Measurements from ENCODE around the gene NSUN5. TPM values are rescaled to one million over a fixed set of nuclear protein-coding genes. Genes with fewer than 3 reads are reported as not detected.
"Not testable (repeated sequence)": the region's sequence is repeated elsewhere in the genome, so short reads cannot be mapped to it uniquely, and the experiment has no call there.

The NSUN5 gene
- total and polyA plus RNA-seq, 2 experiments from 2014 or later: 21.1 to 25.5 TPM

DNA sequence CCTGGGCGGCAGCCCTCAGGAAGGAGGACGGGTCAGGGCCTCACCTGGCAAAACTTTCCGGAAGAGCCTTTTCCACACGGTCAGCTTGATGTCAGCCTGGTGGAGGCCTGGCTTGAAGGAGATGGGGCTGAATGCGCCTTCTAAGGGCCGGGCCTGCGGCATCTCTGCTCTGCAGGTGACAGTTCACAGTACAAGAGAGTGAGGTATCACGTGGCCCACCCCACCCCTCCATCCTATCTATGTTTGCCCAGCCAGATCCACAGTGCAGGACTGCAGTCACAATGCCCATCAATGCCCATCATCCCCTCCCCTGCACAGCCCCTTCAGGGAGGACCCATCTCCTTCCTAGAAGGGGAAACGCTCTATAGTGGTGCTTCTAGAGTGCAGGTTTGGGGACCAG, 7.9 kb upstream of the NSUN5 start:
- no peaks in the 10 kb centered on the region for H4K20me1 ChIP-seq (ENCODE audit: insufficient read depth)
- H2AFZ ChIP-seq: no peak overlapping the region
- H3K4me3 ChIP-seq: no peak overlapping the region
- TF ChIP-seq EZH2phosphoT487 (IDR thresholded peaks at IDR 0.05; ENCODE audit: insufficient read depth, low read depth) (no peak), EZH2 (IDR thresholded peaks at IDR 0.05; ENCODE audit: insufficient read depth, poor library complexity, severe bottlenecking) (no peak)
- H3K79me2 ChIP-seq (ENCODE audit: insufficient read depth): no peaks in the 10 kb centered on the region
- 62 to 72% methylated on average over 8 to 9 of the region's 9 CpGs for WGBS, 2 experiments (ENCODE audit: low coverage in 1 of 2, low lambda C conversion rate in 2 of 2, missing lambda C conversion rate in 2 of 2)
- no peak overlapping the region for H3K9ac ChIP-seq
- no peaks in the 10 kb centered on the region for H3K36me3 ChIP-seq (ENCODE audit: low read depth)
- no peaks in the 10 kb centered on the region; the same call in 1 of the 2 replicates for H3K27me3 ChIP-seq (replicated peaks; ENCODE audit: insufficient read depth)
- in situ Hi-C loops (cut with MboI): no loop called here
- H3K9me3 ChIP-seq (ENCODE audit: low read depth): no peaks in the 10 kb centered on the region
- H3K4me1 ChIP-seq (ENCODE audit: insufficient read depth): no peaks in the 10 kb centered on the region
- H3K27ac ChIP-seq: no peak overlapping the region
- DNase-seq: no peak
- no peak overlapping the region for H3K4me2 ChIP-seq (ENCODE audit: unreplicated experiment)
- no peaks in the 10 kb centered on the region for H3F3A ChIP-seq (ENCODE audit: insufficient read depth)
- H3K9me2 ChIP-seq (ENCODE audit: insufficient read depth): no peaks in the 10 kb centered on the region

GRCh38 chr7:73314271-73314670, 5.6 kb upstream of the NSUN5 start:
- in situ Hi-C loops (cut with MboI): no loop called here
- TF ChIP-seq EZH2phosphoT487 (IDR thresholded peaks at IDR 0.05; ENCODE audit: insufficient read depth, low read depth): no peak
- no peak for TF ChIP-seq EZH2 (IDR thresholded peaks at IDR 0.05; ENCODE audit: insufficient read depth, poor library complexity, severe bottlenecking)
- H3K4me1 ChIP-seq (ENCODE audit: insufficient read depth): peaks cover under 1% of the 10 kb centered on the region; the same call in 1 of the 2 replicates
- no peaks in the 10 kb centered on the region for H3K9me2 ChIP-seq (ENCODE audit: insufficient read depth)
- no peak for DNase-seq
- no peaks in the 10 kb centered on the region for H3F3A ChIP-seq (ENCODE audit: insufficient read depth)
- H3K36me3 ChIP-seq (ENCODE audit: low read depth): no peaks in the 10 kb centered on the region
- WGBS, 2 experiments (ENCODE audit: low coverage in 1 of 2, low lambda C conversion rate in 2 of 2, missing lambda C conversion rate in 2 of 2): 53 to 59% methylated on average over 5 of the region's 5 CpGs
- no peak overlapping the region for H3K27ac ChIP-seq
- H3K4me2 ChIP-seq (ENCODE audit: unreplicated experiment): no peak overlapping the region
- H3K9me3 ChIP-seq (ENCODE audit: low read depth): no peaks in the 10 kb centered on the region
- no peaks in the 10 kb centered on the region for H3K79me2 ChIP-seq (ENCODE audit: insufficient read depth)
- no peak overlapping the region for H3K4me3 ChIP-seq
- H2AFZ ChIP-seq: no peak overlapping the region
- no peaks in the 10 kb centered on the region for H4K20me1 ChIP-seq (ENCODE audit: insufficient read depth)
- H3K9ac ChIP-seq: no peak overlapping the region
- no peaks in the 10 kb centered on the region; the same call in 1 of the 2 replicates for H3K27me3 ChIP-seq (replicated peaks; ENCODE audit: insufficient read depth)

GRCh38 chr7:73313521-73313906, 4.9 kb upstream of the NSUN5 start:
- no peak overlapping the region for H3K27ac ChIP-seq
- WGBS, 2 experiments (ENCODE audit: low coverage in 1 of 2, low lambda C conversion rate in 2 of 2, missing lambda C conversion rate in 2 of 2): 19 to 33% methylated on average over 4 of the region's 4 CpGs
- H3K4me2 ChIP-seq (ENCODE audit: unreplicated experiment): no peak overlapping the region
- no peak overlapping the region for H2AFZ ChIP-seq
- H3K36me3 ChIP-seq (ENCODE audit: low read depth): no peaks in the 10 kb centered on the region
- in situ Hi-C loops (cut with MboI): no loop called here
- no peaks in the 10 kb centered on the region for H3K79me2 ChIP-seq (ENCODE audit: insufficient read depth)
- no peak overlapping the region for H3K9ac ChIP-seq
- no peaks in the 10 kb centered on the region for H3F3A ChIP-seq (ENCODE audit: insufficient read depth)
- TF ChIP-seq EZH2 (IDR thresholded peaks at IDR 0.05; ENCODE audit: insufficient read depth, poor library complexity, severe bottlenecking) (no peak), EZH2phosphoT487 (IDR thresholded peaks at IDR 0.05; ENCODE audit: insufficient read depth, low read depth) (no peak)
- H3K27me3 ChIP-seq (replicated peaks; ENCODE audit: insufficient read depth): no peaks in the 10 kb centered on the region; the same call in 1 of the 2 replicates
- H3K4me1 ChIP-seq (ENCODE audit: insufficient read depth): peaks cover 3% of the 10 kb centered on the region; the same call in 1 of the 2 replicates
- no peak overlapping the region for H3K4me3 ChIP-seq
- no peaks in the 10 kb centered on the region for H3K9me2 ChIP-seq (ENCODE audit: insufficient read depth)
- DNase-seq: no peak
- H3K9me3 ChIP-seq (ENCODE audit: low read depth): no peaks in the 10 kb centered on the region
- H4K20me1 ChIP-seq (ENCODE audit: insufficient read depth): no peaks in the 10 kb centered on the region

DNA sequence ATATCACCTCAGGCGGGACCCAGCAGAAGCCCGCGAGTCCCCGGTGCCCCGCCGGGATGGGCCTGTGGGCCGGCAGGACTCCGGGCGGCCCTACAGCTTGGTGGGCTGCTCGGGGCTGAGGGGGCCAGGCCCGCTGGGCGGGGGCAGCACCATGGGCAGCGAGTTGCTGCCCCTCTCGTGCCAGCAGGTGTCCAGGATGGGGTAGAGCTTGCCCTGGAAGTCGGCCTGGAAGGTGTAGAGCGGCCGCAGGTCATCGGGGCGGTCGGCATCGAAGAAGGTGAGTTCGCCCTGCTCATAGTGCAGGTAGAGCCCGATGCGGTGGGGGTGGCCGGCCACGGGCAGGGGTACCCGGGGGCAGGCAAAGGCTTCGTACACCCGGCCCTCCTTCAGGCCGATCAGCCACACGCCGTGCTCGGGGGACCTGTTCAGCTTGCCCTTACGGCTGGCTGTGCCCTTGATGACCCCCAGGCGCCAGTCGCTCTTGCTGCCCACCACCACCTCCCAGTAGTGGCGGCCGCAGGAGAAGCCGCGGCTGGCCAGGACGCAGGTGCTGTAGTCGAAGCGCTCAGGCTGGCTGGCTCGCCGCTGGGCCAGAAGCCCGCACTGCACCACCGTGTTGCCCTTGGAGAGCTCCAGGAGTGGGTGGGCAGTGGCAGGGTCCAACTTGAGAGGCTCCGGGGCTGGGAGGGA, 4.3 kb upstream of the NSUN5 start:
- no peak overlapping the region for H3K27ac ChIP-seq
- no peaks in the 10 kb centered on the region; the same call in 1 of the 2 replicates for H3K27me3 ChIP-seq (replicated peaks; ENCODE audit: insufficient read depth)
- H3K36me3 ChIP-seq (ENCODE audit: low read depth): no peaks in the 10 kb centered on the region
- no peaks in the 10 kb centered on the region for H3F3A ChIP-seq (ENCODE audit: insufficient read depth)
- no peaks in the 10 kb centered on the region for H3K9me3 ChIP-seq (ENCODE audit: low read depth)
- H3K4me1 ChIP-seq (ENCODE audit: insufficient read depth): peaks cover 3% of the 10 kb centered on the region; the same call in 1 of the 2 replicates
- no peak overlapping the region for H3K4me2 ChIP-seq (ENCODE audit: unreplicated experiment)
- in situ Hi-C loops (cut with MboI): no loop called here
- H3K79me2 ChIP-seq (ENCODE audit: insufficient read depth): 0 out of 2 replicates have a peak, but pooled peaks cover 2% of the 10 kb centered on the region
- H3K9ac ChIP-seq: no peak overlapping the region
- H3K4me3 ChIP-seq: no peak overlapping the region
- TF ChIP-seq EZH2phosphoT487 (IDR thresholded peaks at IDR 0.05; ENCODE audit: insufficient read depth, low read depth) (no peak), EZH2 (IDR thresholded peaks at IDR 0.05; ENCODE audit: insufficient read depth, poor library complexity, severe bottlenecking) (no peak)
- no peak overlapping the region for H2AFZ ChIP-seq
- DNase-seq: no peak
- no peaks in the 10 kb centered on the region for H4K20me1 ChIP-seq (ENCODE audit: insufficient read depth)
- no peaks in the 10 kb centered on the region for H3K9me2 ChIP-seq (ENCODE audit: insufficient read depth)
- WGBS, 2 experiments (ENCODE audit: low coverage in 1 of 2, low lambda C conversion rate in 2 of 2, missing lambda C conversion rate in 2 of 2): 83 to 89% methylated on average over 23 to 48 of the region's 48 CpGs

- H3K4me3 ChIP-seq; H2AFZ ChIP-seq; H3K9ac ChIP-seq; H3K9me2 ChIP-seq (ENCODE audit: insufficient read depth); H3K27ac ChIP-seq; H3K4me1 ChIP-seq (ENCODE audit: insufficient read depth); H3K4me2 ChIP-seq (ENCODE audit: unreplicated experiment); H3K27me3 ChIP-seq (replicated peaks; ENCODE audit: insufficient read depth); H4K20me1 ChIP-seq (ENCODE audit: insufficient read depth); H3F3A ChIP-seq (ENCODE audit: insufficient read depth); H3K36me3 ChIP-seq (ENCODE audit: low read depth); in situ Hi-C loops (cut with MboI); H3K9me3 ChIP-seq (ENCODE audit: low read depth); H3K79me2 ChIP-seq (ENCODE audit: insufficient read depth): not testable (repeated sequence)
- DNase-seq: peak; percentile 7
- WGBS, 2 experiments (ENCODE audit: low coverage in 1 of 2, low lambda C conversion rate in 2 of 2, missing lambda C conversion rate in 2 of 2): 75 to 77% methylated on average over 7 of the region's 7 CpGs
These were observed 2.8 kb upstream of the NSUN5 start for GRCh38 chr7:73311421-73311820.

All from GM23248 (cell line).